Measurements from ENCODE around the gene ATL2.

The ATL2 gene

GRCh38 chr2:38377050-38377828 lies at the start of gene ATL2:
TSS of gene ATL2 (minus strand) at chr2:38377273. CDS start at chr2:38377260, 13 bp downstream.
- no peak for TF ChIP-seq CTCF (IDR thresholded peaks at IDR 0.05; ENCODE audit: low read depth, low read length)
- peak within 1 kb of the TSS; percentile 84 to 90 for H3K4me3 ChIP-seq (replicated peaks in 1 of 2; ENCODE audit: low read depth in 2 of 2, low read length in 2 of 2)
- peak; percentile 95 to 97 for DNase-seq (ENCODE audit: low read depth in 2 of 2)

GRCh38 chr2:38423763-38424162 lies 46.7 kb upstream of the ATL2 start:
- no peak for TF ChIP-seq CTCF (IDR thresholded peaks at IDR 0.05; ENCODE audit: low read depth, low read length)
- H3K4me3 ChIP-seq (replicated peaks in 1 of 2; ENCODE audit: low read depth in 2 of 2, low read length in 2 of 2) = no peak overlapping the region
- no peak for DNase-seq (ENCODE audit: low read depth in 2 of 2)

GRCh38 chr2:38421274-38422056 lies 44.4 kb upstream of the ATL2 start:
- DNase-seq (ENCODE audit: low read depth in 2 of 2) = no peak
- no peak overlapping the region for H3K4me3 ChIP-seq (replicated peaks in 1 of 2; ENCODE audit: low read depth in 2 of 2, low read length in 2 of 2)
- no peak for TF ChIP-seq CTCF (IDR thresholded peaks at IDR 0.05; ENCODE audit: low read depth, low read length)

GRCh38 chr2:38419499-38419898 lies 42.4 kb upstream of the ATL2 start:
- no peak overlapping the region for H3K4me3 ChIP-seq (replicated peaks in 1 of 2; ENCODE audit: low read depth in 2 of 2, low read length in 2 of 2)
- TF ChIP-seq CTCF (IDR thresholded peaks at IDR 0.05; ENCODE audit: low read depth, low read length) = no peak
- no peak for DNase-seq (ENCODE audit: low read depth in 2 of 2)

- no peak for TF ChIP-seq CTCF (IDR thresholded peaks at IDR 0.05; ENCODE audit: low read depth, low read length)
- DNase-seq (ENCODE audit: low read depth in 2 of 2) = no peak
- no peak overlapping the region for H3K4me3 ChIP-seq (replicated peaks in 1 of 2; ENCODE audit: low read depth in 2 of 2, low read length in 2 of 2)
These were observed 41.7 kb upstream of the ATL2 start for GRCh38 chr2:38418735-38419134.

- TF ChIP-seq CTCF (IDR thresholded peaks at IDR 0.05; ENCODE audit: low read depth, low read length) = no peak
- H3K4me3 ChIP-seq (replicated peaks in 1 of 2; ENCODE audit: low read depth in 2 of 2, low read length in 2 of 2) = no peak overlapping the region
- DNase-seq (ENCODE audit: low read depth in 2 of 2) = no peak
These were observed 40.9 kb upstream of the ATL2 start for GRCh38 chr2:38417745-38418689.

All from cardiac fibroblast (primary cell).